Stimulated activated CD8-positive, alpha-beta memory T cell treated with anti-CD3 and anti-CD28 coated beads, Interleukin-7, amount 100 ng/mL, for 1 hour (primary cell): ENCODE results near the gene MYO16.
"Not testable (repeated sequence)": the region's sequence is repeated elsewhere in the genome, so short reads cannot be mapped to it uniquely, and the experiment has no call there.

Experiments
- DNase-seq, 2 donors: peaks; one replicate each; pipeline ENCODE4 v3.0.0-alpha.2; 2020; ENCODE audit warnings: low read depth in 2 of 2

The MYO16 gene

GRCh38 chr13:109196948-109197347 is 567.5 kb downstream of the MYO16 start:
- no peak for DNase-seq

DNA sequence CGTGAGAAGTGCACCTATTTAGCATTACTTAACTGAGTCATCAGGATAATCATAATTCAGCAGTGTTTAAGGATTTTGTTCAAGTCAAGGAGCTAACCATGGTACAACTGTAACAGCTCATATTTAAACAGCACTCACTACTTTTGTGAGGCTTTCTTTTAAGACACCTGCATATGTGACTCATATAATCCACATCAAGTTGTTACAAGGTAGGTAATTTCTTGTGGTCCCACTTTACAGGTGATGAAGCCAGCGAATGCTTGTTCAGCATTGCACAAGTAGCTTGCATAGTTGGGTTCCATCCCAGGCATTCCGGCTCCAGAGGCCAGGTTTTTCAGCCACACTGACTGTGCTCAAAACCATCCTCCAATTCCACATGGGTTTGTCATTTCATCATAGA is 569.2 kb downstream of the MYO16 start:
- no peak for DNase-seq

GRCh38 chr13:109199280-109199679 is 569.9 kb downstream of the MYO16 start:
- no peak for DNase-seq

DNA sequence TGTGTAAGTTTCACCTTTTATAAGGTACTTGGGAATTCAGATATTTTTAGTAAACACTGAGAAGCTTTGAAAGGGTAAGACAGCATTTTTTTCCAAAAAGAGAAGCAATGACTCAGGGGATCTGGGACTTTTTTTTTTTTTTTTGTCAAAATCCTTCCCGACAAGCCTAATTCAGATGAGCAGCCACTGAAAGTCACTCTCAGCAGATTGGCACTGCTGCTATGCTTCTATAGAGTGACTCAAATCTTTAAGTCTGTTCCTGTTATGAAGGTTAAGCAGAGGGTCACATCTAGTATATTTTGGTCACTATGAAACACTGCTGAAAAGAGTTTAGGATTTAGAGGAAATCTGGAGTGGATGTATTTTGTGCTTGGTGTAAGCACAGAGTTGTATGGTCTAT is 571.1 kb downstream of the MYO16 start:
- no peak for DNase-seq

GRCh38 chr13:109203587-109203986 is 574.2 kb downstream of the MYO16 start:
- DNase-seq: no peak

- no peak for DNase-seq
These were observed 574.8 kb downstream of the MYO16 start for GRCh38 chr13:109204252-109204651.

GRCh38 chr13:109204657-109205056 is 575.2 kb downstream of the MYO16 start:
- DNase-seq: no peak

DNA sequence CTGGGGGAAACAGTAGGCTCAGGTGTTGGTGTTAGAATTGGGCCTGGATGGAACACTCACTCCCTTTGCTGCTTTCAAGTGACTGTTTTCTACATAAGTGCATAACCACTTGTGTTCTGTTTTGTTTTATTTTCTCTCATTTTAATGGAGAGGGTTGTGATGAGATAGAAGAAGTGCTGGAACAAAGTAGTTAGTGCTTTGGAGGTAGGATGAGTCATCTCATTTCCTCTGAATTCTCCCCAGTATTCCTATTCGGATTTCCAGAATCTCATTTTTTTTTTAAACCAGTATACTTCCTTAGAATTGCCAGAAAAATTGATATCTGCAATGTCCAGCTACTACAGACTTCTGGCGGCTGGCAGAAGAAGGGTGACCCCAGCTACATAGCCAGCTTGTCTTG is 575.9 kb downstream of the MYO16 start:
- no peak for DNase-seq

DNA sequence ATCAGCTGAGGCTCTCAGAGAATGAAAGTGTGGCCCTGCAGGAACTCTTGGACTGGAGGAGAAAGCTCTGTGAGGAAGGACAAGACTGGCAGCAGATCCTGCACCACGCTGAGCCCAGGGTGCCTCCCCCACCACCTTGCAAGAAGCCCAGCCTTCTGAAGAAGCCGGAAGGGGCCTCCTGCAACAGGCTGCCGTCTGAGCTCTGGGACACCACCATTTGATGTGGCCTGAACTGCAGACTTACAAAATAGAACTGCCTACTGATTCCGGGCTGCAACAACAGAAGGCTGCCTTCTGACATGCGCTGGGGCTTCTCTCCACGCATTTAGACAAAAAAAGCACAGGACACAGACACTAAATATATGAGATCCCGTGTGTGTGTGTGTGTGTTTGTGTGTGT is 577.2 kb downstream of the MYO16 start:
- no peak for DNase-seq

GRCh38 chr13:109207622-109208021 is 578.2 kb downstream of the MYO16 start:
- no peak for DNase-seq

DNA sequence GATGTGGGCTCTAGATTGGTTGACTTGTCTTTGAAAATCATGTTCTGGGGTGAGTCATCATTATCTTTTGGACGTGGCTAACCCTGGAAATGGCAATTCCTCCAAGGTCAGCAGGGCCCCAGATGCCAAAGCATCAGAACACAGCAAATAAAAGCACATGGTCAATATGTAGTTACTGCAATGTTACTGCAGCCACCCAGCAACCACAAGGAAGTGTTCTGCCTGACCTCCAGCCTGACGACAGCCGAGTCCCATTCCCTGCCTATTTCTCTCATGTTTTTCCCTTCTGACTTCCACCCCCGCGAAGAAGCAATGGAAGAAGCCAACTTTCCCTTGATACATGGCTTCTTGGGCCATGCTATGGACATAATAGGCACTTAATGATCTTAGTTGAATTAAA is 579.1 kb downstream of the MYO16 start:
- no peak for DNase-seq

DNA sequence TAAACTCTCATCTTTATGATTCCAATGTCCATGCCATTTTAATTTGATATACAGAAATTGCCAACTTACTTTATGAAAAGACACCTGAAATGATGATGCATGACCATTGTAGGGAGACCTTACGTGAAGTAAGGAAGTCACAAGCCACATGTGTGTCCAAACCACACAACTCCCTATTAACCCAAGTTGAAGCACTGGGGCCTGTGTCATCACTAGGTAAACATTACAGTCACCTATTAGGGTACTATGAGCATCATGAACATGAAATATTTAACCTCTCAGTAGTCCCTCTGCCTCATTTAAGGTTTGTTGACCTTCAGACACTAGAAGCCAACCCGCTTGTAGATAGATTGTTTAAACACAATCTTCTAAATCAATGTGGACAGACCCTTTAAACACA is 580.1 kb downstream of the MYO16 start:
- DNase-seq: no peak

DNA sequence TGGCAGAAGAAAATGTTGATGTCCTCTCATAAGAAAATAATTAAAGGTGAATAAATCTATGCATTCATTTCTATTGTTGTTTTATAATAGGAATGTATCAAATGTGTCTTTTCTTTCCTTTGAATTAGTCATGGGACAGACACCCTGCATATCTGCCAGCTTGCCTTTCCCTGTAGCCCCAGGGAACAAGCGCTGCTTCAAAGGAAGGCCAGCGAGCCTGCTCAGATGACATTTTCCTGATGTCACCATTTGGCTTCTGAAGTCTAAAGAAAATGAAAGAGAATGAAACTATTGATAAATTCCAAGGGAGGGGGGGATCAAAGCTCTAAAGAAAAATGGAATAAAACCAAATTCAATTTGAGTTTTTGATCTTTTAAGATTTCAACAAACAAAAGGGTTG is 582.2 kb downstream of the MYO16 start:
- DNase-seq: no peak

DNA sequence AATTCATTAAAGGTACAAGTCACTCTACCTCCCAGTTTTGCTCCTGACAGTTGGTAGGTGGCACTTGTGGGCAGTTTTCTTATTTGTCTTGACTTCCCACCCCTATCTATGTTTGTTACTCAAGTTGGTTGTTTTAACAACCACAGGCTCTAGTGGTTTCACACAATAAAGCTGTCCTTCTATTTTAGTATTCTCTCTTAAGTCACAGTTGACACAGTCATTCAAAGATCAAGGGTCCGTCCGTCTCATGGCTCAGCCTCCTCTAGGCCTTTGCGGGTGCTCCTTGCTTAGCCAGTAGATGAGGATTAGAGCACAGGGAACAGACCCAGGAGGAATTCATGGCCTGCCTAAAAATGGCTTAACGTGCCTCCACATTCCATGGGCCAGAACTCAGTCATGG is 583.2 kb downstream of the MYO16 start:
- no peak for DNase-seq

GRCh38 chr13:109213714-109214113 is 584.3 kb downstream of the MYO16 start:
- DNase-seq: no peak

- DNase-seq: no peak
These were observed 585.0 kb downstream of the MYO16 start for GRCh38 chr13:109214393-109214792.

GRCh38 chr13:109215377-109215776 is 586.0 kb downstream of the MYO16 start:
- no peak for DNase-seq

- DNase-seq: not testable (repeated sequence)
These were observed 588.1 kb downstream of the MYO16 start for GRCh38 chr13:109217510-109217909.

- DNase-seq: no peak
These were observed 591.2 kb downstream of the MYO16 start for GRCh38 chr13:109220631-109221030.

- no peak for DNase-seq
These were observed 594.6 kb downstream of the MYO16 start for GRCh38 chr13:109224033-109224432.

- no peak for DNase-seq
These were observed 597.2 kb downstream of the MYO16 start for GRCh38 chr13:109226631-109227030.

DNA sequence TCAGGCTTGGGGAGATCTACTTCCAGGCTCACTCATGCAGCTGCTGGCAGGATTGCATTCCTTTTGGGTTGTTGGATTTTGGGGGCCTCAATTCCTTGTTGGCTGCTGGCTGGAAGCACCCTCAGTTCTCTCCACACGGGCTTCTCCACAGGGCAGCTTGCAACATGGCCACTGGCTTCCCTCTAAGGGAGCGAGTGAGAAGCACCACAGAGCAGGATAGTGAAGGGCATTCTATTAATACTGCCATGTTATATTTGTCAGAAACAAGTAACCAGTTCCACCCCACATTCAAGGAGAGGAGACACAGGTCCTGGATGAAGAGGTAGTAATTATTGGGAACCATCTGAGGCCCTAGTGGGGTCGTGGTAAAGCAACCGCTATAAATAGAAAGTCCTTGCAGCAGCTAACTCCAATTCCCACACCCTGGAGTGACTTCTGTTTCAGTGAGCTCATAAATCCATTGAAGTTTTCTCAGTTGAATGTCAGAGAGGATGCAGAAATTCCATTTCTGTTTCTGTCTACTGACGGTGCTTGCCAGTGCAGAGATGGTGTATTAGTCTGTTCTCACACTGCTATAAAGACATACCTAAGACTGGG is 598.0 kb downstream of the MYO16 start:
- no peak for DNase-seq

GRCh38 chr13:109228211-109228610 is 598.8 kb downstream of the MYO16 start:
- no peak for DNase-seq

- no peak for DNase-seq
These were observed 602.5 kb downstream of the MYO16 start for GRCh38 chr13:109231888-109232287.
